ENCODE data around the gene GSG1L.
"Not testable (repeated sequence)": the region's sequence is repeated elsewhere in the genome, so short reads cannot be mapped to it uniquely, and the experiment has no call there.

The GSG1L gene

DNA sequence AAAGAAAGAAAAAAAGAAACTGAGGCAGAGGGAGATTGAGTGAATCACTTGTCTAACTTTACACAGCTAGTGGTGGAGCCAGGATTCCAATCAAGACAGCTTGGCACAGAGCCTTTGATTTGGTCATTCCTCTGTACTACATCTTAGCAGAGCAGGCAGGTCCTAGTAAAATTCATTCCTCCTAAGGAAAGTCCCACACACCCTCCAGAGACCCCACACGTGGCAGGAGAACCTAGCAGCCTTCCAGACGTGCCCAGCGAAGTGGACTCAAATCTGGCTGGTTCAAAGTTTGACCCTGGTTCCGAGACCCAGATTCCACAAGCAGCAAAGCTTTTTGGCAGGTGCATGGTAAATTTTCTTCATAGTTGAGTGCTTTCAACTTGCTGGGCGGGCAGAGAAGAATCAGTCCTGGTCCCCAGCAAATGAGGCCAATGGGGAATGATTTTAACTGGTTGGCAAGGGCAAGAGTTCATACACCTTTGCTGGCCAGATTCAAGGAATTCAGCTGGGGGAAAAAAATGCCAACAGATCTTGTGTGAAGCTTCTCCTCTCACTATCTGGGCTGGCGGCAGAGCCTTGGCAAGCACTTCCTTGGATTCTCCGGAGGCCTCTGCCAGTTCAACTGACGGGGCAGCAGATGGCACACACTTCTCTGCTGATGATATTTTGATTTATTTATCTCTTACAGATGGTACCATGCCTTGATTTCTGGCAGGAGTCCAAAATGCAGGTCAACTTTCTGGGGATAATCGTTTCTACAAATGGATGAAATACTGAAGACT is 82.4 kb downstream of the GSG1L start:
- no peak for DNase-seq (ENCODE audit: low read depth)

DNA sequence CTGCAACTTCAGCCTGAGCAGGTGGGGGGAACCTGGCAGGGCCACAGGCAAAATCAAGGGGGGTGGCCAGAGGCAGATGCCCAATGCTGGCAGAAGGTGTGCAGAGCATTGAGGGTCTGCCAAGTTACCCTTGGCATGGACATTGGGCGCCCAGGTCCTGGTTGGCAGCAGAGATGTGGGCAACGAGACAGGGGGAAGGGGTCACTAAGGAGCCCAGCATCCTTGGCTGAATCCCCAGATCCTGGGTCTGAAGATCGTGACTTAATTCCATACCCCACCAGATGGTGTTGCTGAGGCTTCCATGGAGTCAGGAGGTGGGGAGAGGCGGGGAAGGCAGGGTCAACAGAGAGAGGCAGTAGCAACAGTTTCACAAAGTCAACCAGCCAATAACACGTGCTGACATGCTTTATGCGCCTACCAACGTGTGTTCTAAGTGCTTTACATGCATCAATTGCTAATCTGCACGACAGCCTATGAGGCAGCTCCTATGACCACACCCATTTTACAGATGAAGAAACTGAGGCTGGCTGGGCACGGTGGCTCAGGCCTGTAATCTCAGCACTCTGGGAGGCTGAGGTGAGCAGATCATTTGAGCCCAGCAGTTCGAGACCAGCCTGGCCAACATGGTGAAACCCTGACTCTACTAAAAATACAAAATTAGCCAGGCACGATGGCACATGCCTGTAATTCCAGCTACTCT is 83.3 kb downstream of the GSG1L start:
- no peak for DNase-seq (ENCODE audit: low read depth)

DNA sequence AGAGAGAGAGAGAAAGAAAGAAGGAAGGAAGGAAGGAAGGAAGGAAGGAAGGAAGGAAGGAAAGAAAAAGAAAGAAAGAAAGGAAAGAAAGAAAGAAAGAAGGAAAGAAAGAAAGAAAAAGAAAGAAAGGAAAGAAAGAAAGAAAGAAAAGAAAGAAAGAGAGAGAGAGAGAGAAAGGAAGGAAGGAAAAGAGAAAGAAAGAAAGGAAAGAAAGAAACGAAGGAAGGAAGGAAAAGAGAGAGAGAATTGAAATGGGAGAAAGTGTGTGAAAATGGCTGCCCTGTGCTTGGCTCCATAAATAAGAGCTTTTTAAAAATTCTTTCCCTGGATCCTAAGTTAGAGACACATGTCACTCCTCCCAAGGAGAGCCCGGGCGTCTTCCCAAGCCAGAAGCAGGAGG is 83.8 kb downstream of the GSG1L start:
- DNase-seq (ENCODE audit: low read depth) = not testable (repeated sequence)

DNA sequence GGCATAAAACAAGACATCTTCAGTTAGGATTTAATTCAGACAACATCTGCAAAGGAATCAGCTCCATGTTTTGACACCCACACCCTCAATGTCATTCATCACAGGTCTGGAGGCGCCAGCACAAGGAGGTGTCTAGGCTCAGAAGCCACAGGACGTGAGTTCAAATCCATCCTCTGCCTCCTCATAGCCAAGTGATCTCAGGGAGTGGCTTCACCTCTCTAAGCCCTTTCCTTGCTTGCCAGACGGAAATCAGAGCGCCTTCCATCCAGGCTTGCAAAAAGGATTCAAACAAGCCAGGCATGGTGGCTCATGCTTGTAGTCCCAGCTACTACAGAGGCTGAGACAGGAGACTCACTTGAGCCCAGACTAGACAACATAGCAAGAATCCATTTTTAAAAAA is 84.6 kb downstream of the GSG1L start:
- DNase-seq (ENCODE audit: low read depth) = no peak

DNA sequence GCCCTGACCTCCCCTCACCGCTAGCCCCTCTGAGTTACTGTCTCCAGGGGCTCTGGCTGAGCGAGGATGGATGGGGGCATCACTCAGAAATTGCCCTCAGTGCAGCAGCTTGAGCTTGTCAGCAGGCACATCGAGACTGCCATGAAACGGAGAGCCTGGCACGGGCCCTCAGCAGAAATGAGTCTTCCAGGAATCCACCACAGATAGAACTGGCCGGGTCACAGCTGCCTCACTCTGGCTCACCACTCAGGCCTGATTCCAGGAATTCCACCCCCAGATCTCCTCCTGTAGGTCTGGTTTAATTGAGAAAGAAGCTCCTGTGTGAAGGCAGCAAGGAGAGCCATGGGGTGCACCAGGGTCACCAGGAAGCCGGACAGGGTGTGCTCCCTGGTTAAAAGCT is 85.5 kb downstream of the GSG1L start:
- no peak for DNase-seq (ENCODE audit: low read depth)

DNA sequence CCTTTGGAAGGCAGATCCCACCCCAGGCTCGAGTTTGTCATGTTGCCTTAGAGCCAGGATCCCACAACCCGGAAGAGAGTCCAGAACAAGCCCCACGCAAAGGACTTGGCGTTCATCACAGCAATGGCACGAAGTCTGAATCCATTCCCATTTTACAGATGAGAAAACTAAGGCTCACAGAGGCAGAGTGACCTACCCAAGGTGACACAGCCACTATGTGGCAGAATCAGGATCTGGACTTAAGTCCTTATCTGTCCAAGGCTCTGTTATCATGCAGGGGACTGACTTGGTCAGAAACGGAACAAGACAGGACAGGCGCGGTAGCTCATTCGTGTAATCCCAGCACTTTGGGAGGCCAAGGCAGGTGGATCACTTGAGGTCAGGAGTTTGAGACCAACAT is 86.5 kb downstream of the GSG1L start:
- DNase-seq (ENCODE audit: low read depth) = no peak

DNA sequence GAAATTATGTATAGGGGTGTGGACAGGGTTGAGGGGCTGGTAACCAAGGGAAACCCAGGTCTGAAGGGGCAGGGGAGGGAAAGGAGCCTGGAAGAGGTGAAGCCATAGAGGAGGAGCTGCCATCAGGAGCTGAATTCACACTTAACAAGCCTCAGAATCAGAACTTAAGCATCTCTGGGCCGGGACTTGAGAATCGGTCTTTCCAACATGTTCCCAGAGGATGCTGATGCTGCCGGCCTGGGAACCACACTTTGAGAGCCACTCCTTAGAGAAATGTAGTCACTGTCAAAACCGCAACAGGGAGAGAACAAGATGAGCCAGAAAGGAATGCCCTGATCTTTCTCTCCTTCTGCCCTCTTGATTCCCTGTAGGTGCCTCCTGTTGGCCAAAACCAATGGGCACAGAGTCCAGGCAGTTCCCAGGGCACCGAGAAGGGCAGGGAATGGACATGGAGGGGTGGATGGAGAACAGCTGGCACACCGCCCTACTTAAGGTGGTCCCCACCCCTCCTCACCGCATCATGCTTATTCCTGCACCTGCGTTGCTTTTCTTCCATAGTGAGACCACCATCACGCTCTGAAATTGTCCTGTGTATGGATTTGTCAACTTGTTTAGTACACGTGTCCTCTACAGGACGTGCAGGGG is 88.5 kb downstream of the GSG1L start:
- DNase-seq (ENCODE audit: low read depth) = no peak

DNA sequence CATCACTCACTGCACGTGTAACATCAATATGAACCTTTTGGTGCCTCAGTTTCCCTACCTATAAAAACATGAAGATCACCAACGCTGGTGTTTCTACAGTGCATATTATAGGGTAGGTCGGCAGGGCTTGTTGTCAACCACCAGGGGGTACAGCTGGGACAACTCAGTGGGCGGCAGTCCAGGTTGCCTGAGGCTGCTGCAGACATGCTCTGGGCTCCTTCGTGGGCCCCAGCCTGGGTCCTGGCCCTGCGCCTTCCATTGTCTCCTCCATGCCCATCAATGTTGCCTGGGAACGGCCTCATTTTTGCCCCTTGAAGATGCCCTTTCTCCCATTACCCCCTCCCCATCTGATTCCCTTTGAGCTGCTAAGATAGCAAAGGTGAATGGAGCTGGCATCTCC is 89.8 kb downstream of the GSG1L start:
- DNase-seq (ENCODE audit: low read depth) = no peak

DNA sequence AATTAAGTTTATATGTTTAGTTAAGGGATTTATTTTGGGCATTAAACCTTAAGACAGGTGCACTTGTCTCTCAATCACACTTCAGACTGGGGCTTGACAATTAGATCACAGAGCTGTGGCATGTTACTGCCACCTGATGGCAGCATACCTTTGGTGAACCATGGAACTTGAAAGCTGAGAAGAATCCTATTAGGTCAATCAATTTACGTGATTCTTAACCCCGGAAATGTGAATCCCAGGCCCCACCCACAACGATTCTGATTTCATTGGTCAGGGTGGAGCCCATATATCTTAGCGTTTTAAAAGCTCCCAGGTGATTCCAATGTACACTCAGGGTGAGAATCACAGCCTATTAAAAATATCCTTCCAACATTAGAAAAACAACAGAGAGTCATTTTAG is 91.0 kb downstream of the GSG1L start:
- no peak for DNase-seq (ENCODE audit: low read depth)

DNA sequence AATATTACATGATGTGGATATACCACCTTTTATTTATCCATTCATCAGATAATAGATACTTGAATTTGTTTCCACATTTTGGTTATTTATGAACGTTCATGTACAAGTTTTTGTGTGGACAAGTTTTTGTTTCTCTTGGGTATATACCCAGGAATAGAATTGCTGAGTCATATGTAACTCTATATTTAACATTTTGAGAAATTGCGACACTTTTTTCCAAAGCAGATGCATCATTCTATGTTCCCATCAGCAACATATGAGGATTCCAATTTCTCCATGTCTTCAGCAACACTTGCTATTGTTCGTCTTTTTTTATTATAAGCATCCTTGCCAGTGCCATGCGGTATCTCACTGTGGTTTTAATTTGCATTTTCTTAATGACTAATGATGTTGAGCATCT is 93.9 kb downstream of the GSG1L start:
- peak; percentile 0 for DNase-seq (ENCODE audit: low read depth)

DNA sequence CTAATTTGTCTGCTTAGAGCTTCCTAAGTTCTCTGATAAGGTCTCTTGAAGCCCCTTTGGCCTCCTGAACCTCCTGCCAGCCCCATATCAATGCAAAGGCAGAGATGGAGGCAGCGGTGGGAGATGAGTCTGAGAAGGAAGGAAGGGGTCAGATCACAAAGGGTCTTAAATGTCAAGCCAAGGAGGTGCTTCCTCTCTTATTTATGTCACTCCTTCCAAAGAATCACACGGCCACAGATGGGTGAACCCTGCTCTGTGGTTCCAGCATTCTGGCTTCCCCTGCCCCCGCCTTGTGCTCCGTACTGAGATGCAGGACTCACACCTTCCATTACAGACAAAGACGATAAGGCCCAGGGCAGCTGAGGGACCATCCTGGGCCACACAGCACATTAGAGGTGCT is 96.3 kb downstream of the GSG1L start:
- DNase-seq (ENCODE audit: low read depth) = no peak

DNA sequence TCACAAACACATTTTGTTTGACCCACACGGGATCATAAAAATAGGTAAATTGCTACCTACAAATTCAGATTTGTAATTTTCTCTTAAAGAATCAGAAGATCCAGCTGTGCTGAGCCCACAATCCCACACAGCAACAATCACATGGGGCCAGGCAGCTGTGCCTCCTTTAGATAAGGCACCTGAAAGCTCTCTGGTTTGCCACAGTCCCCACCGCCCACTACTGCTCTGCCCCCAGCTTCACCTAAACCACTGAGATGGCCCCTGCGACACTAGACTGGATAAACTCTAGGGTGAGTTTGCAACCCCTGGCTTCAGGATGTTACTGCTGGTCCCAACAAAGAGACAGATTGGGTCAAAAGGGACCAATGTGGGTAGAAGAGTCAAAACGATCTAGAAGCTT is 96.8 kb downstream of the GSG1L start:
- no peak for DNase-seq (ENCODE audit: low read depth)

DNA sequence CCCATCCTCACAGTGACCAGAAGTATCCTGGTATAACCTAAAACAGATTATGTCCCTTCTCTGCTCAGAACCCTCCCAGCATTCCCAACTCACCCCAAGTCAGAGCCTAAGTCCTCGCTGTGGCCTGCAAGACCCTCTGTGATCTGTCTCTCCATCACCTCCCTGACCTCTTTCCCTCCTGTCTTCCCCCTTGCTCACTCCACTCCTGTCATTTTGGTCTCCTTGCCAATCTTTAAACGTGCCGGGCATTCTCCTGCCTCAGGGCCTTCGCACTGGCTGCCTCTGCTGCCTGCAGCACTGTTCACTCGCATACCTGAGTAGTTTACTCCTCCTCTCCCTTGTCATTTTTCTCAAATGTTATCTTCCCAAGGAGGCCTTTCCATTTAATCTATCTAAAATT is 97.7 kb downstream of the GSG1L start:
- no peak for DNase-seq (ENCODE audit: low read depth)

DNA sequence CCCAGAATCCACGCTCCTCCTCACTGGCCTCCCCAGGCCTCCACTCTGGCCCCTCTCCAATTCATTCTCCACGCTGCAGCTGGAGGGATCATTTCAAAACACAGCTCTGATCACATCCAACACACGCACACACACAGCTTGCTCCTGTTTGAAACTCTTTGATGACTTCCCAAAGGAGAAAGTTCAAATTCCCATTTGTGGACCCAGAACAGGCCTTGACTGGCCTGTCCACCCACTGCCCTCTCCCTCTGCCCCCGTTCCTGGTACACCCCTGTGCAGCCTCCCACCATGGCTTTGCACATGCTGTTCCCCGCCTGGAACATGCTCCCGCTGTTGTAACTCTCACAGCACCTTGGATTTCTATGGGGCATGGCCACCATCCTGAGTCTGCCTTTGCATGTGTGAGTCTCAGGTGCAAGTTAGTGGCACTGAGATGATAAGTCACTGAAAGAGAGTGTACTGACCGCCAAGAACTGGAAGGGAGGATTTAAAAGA is 100.0 kb downstream of the GSG1L start:
- no peak for DNase-seq (ENCODE audit: low read depth)

DNA sequence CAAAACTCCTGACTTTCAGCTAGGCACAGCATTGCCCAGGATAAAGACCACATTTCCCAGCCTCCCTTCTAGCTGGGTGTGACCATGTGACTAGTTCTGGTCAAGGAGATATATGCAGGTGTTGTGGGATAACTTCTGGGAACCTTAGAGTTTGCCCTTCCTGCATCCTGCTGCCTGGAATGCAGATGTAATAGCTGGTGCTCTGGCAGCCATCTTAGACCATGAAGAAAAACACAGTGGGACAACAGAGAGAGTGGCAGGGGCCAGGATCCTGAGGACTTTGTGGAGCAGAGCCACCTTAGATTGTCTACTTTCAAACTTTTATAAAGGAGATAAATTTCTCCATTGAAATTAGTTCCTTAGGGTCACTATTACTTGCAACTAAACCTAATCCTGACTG is 101.3 kb downstream of the GSG1L start:
- no peak for DNase-seq (ENCODE audit: low read depth)

DNA sequence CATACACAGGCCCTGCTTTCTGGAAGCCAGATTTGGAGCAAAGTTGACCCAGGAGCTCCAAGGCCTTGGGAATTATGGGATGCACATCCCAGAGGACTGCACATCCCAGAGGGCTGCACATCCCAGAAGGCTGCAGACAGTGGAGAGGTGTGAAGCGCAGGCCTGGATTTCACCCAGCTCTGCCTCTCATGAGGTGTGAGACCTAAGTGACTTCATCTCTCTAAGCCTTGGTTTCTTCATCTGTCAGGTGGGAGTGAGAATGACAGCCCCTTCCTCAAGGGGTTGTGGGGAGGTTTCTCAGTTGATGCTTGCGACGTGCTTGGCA is 102.3 kb downstream of the GSG1L start:
- DNase-seq (ENCODE audit: low read depth) = no peak

DNA sequence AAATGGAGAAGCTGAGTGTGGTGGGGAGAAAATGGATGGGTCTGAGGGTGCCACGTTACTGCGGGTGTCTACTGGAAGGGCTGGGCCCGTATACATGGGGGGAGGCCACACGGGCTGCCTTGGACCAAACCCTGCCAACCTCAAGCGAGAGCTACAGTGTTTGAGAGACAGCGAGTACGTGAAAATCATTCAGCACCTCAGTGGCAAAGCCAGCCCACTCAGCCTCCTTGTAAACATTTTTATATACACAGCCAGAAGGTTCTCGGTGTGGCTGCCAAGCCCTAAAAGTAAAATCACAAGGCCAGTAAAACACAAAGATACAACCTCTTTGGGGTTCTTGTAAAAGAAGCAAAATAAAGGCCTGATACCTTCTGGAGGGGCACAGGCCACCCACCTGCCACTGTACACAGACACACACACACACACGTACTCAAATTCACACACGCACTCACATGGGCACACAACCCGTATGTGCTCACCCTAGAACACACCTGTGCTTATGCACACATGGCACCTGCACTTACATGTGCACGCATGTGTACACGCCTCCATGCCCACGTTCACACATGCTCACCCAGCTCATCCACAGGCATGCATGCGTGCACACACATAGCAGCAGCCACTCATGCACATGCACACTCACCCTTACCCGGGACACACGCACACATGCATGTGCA is 102.8 kb downstream of the GSG1L start:
- DNase-seq (ENCODE audit: low read depth) = no peak

DNA sequence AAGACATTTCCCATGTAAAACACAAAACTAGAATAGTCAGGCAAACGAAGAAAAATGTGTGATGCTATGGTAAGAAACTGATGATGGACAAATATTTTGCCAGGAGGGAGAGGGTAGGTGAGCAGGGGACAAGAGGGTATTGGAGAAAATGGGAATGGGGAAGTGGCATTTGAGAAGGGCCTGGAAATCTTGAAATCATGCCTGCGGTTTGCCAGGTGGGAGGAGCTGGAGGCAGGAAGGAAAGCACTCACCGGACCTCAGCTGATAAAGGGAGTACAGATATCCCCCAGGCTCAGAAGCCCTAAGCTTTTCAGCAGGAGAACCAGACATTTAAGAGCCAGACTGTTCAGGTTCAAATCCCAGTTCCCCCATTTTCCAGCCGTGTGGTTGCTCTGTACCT is 103.6 kb downstream of the GSG1L start:
- no peak for DNase-seq (ENCODE audit: low read depth)

DNA sequence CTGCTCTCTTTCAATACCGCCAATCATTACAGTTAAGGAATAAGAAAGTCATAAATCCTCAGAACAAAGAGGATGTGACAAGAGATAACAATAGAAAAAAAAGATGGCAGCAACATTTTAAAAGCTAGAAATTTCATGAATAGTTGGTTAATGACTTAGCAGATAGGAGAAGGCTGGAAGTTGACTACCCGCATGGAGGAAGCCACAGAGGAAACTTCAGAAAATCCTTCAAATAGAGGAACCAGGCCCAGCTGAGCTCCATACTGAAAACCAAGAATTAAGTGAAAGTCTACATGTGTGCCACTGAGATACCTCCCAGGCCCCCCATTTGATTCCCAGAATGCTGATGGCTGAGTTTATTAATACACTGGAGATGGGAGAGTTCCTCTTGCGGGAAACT is 109.3 kb downstream of the GSG1L start:
- no peak for DNase-seq (ENCODE audit: low read depth)

DNA sequence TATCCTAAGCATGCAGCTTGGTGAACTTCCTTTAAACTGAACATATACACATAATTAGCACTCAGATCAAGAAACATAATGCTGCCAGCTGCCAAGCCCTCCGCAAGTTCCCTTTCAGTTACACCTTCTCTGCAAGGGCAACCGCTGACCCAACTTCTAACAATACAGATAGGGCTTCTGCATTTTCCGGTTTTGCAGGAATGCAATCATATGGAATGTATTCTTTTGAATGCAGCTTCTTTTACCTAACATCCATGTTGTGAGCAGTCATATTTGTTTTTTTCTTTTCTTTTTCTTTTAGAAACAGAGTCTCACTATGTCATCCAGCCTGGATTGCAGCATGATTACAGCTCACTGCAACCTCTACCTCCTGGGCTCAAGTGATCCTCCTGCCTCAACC is 110.7 kb downstream of the GSG1L start:
- DNase-seq (ENCODE audit: low read depth) = no peak

DNA sequence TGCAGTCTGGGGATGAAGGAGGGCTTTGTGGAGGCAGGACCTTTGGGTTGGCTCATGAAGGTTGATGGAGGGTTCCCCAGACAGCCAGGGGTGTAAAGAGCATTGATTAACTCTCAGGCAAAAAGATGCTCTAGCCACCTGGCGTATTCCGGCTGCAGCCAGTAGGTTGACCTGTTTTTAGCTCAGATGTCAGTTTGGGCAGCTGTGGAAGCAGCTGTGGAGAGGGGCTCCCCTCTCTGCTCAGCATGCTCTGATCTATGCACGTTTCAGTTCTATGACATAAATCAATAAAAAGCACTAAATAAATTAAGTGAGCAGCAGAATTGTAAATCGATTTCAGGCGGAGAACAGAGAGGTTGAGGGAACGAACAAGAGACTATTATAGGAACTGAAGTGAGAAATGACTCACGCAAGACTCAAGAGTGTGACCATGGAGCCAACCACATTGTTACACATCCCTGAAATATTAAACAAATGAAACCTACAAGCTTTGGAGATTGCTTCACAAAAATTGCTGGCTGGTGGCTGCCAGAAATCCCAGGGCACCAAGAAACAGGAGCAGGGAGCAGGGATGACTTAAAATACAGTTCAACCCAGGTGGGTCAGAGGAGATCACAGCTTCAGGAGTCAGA is 111.9 kb downstream of the GSG1L start:
- DNase-seq (ENCODE audit: low read depth) = peak; percentile 17

DNA sequence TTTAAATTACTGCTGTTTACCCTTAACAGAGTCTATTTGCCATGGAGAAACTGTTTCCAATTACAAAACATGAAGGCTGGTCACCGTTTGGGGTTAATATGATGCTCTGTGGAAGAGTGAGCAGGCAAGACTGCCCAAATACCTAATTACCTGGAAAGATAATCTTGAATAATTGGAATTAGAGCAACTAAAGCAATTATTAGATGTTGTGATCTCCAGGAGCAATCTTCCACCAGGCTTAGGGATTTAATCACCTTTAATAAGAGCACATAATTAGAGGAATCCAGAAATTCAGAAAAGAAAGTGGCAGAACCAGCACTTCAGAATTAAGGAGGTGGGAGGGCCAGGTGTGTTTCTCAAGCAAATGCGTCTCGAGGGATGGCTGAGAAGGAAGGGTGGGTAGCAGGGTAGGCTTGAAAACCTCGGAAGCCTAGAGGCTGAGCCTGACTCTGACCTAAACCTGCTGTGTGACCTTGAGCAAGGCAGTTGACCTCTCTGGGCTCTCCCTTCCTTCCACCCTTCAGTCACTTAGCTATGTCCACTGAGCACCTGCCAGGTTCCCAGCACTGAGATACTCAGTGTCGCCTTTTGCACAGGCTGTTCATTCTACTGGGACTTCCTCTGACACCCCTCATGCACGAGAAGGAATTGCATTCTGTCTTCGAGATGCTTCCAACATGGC is 113.2 kb downstream of the GSG1L start:
- DNase-seq (ENCODE audit: low read depth) = no peak

All from GM04503 (cell line).